ENCODE measurements around the gene ATP11C.

- TF ChIP-seq CTCF (IDR thresholded peaks at IDR 0.05), result no peak
- no peak for TF ChIP-seq POLR2A (IDR thresholded peaks at IDR 0.05)
Measured at GRCh38 chrX:139936259-139936658, 3.4 kb upstream of the ATP11C start.
